Neural progenitor cell (in vitro differentiated cells): ENCODE measurements around the gene SSR4. TPM values are rescaled to one million over a fixed set of nuclear protein-coding genes. Genes with fewer than 3 reads are reported as not detected.
A peak's percentile ranks its signal among the peaks of the same experiment; 100 is the strongest.

ENCODE experiments used
- DNase-seq: peaks from one replicate; pipeline ENCODE4 v3.0.0-alpha.2; 2016; ENCODE audit warnings: low spot score
- H2AFZ ChIP-seq: fragments of 200-600 bp; sonication (generic); replicated peaks from 2 replicates; pipeline ENCODE4 v1.6.1; 2016; ENCODE audit warnings: antibody characterized with exemption
- H3F3A ChIP-seq: fragments of 200-600 bp; sonication (generic); 2 replicates; pipeline ENCODE4 v1.6.1; 2016; ENCODE audit warnings: antibody characterized with exemption, low read depth
- H3K27ac ChIP-seq: fragments of 200-600 bp; sonication (generic); 2 replicates; pipeline ENCODE4 v1.5.1; 2016; ENCODE audit warnings: mild to moderate bottlenecking
- H3K27me3 ChIP-seq: fragments of 200-600 bp; sonication (generic); 2 replicates; pipeline ENCODE4 v1.6.1; 2016; ENCODE audit warnings: mild to moderate bottlenecking, moderate library complexity
- H3K36me3 ChIP-seq: fragments of 200-600 bp; sonication (generic); 2 replicates; pipeline ENCODE4 v1.5.1; 2016
- H3K4me1 ChIP-seq: fragments of 200-600 bp; sonication (generic); 2 replicates; pipeline ENCODE4 v1.6.1; 2016; ENCODE audit warnings: mixed run types
- H3K4me2 ChIP-seq: fragments of 200-600 bp; sonication (generic); 2 replicates; pipeline ENCODE4 v1.6.1; 2016
- H3K4me3 ChIP-seq: fragments of 200-600 bp; sonication (generic); 2 replicates; pipeline ENCODE4 v1.5.1; 2016
- H3K79me2 ChIP-seq: fragments of 200-600 bp; sonication (generic); 2 replicates; pipeline ENCODE4 v1.6.1; 2016; ENCODE audit warnings: low read depth
- H3K9ac ChIP-seq: fragments of 200-600 bp; sonication (generic); 2 replicates; pipeline ENCODE4 v1.6.1; 2016
- H3K9me3 ChIP-seq: fragments of 200-600 bp; sonication (generic); 2 replicates; pipeline ENCODE4 v1.5.1; 2016; ENCODE audit warnings: low read depth
- H4K20me1 ChIP-seq: fragments of 200-600 bp; sonication (generic); 2 replicates; pipeline ENCODE4 v1.6.1; 2016; ENCODE audit warnings: low read depth
- H3K27ac Mint-ChIP-seq: 3 replicates; pipeline ENCODE4 v1.8.0; 2021; ENCODE audit warnings: mixed read lengths
- H3K27me3 Mint-ChIP-seq: 2 replicates; pipeline ENCODE4 v1.8.0; 2022; ENCODE audit warnings: low read depth, mild to moderate bottlenecking, inconsistent platforms, moderate library complexity, mixed read lengths; ENCODE audit not compliant: insufficient read depth
- H3K36me3 Mint-ChIP-seq: 3 replicates; pipeline ENCODE4 v1.8.0; 2021; ENCODE audit warnings: mixed read lengths
- H3K4me1 Mint-ChIP-seq: 3 replicates; pipeline ENCODE4 v1.8.0; 2021; ENCODE audit warnings: mixed read lengths
- H3K4me3 Mint-ChIP-seq: 3 replicates; pipeline ENCODE4 v1.8.0; 2021; ENCODE audit warnings: mild to moderate bottlenecking, moderate library complexity, mixed read lengths
- H3K9me3 Mint-ChIP-seq: 3 replicates; pipeline ENCODE4 v1.8.0; 2020; ENCODE audit warnings: mixed read lengths
- EZH2 ChIP-seq: fragments of 200-600 bp; sonication (generic); IDR thresholded peaks from 2 replicates; pipeline ENCODE4 v1.6.1; 2017; ENCODE audit warnings: antibody characterized with exemption, mild to moderate bottlenecking, moderate library complexity
- EZH2phosphoT487 ChIP-seq: fragments of 200-600 bp; sonication (generic); IDR thresholded peaks from 2 replicates; pipeline ENCODE4 v1.6.1; 2017; ENCODE audit warnings: antibody characterized with exemption
- total RNA-seq: library from RNA; depleted of rRNA; stranded (reverse); fragments of >200 nt; gene quantifications from 2 replicates; pipeline ENCODE4 v1.2.3, GENCODE V29; 2015; ENCODE audit warnings: low replicate concordance
- TF ChIP-seq, protein P1 (sequence below): fragments of 200-600 bp; sonication (generic); IDR thresholded peaks from 2 replicates; pipeline ENCODE4 v1.5.1; 2017; ENCODE audit warnings: antibody characterized with exemption, mild to moderate bottlenecking

Gene SSR4
- total RNA-seq, 1 donor from 2014 or later = 58.4 TPM

DNA sequence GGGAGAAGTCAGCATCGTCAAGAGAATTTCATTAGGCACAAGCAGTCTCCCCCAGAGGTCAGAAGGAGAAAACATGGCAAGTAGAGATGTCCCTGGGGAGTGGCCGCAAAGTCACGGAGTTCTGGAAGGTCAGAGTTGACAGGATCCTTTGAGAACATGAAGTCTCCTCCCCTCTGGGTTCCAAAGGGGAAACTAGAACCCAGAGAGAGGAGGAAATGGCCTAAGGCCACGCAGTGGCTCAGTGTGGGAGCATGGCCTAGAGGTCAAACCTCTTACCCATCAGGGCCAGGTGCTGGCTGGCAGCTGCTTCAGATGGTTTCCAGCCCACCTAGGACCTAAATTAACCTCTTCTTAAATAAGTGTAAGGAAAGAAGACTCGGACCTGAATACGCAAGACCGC lies 1.2 kb upstream of the SSR4 start:
- Histone ChIP-seq H3K9me3 (no peaks in the 10 kb centered on the region), H3K79me2 (peaks cover 42% of the 10 kb centered on the region), H3K27me3 (no peaks in the 10 kb centered on the region), H3K27ac (no peak overlapping the region), H3F3A (no peaks in the 10 kb centered on the region), H3K4me3 (peak overlapping the region; percentile 70), H3K9ac (peak overlapping the region; percentile 67), H3K36me3 (no peaks in the 10 kb centered on the region), H3K4me1 (peaks cover 3% of the 10 kb centered on the region), H3K4me2 (peak overlapping the region; percentile 83), H2AFZ (no peak overlapping the region), H4K20me1 (no peaks in the 10 kb centered on the region)
- no peak for TF ChIP-seq EZH2
- TF ChIP-seq, protein P1, sequence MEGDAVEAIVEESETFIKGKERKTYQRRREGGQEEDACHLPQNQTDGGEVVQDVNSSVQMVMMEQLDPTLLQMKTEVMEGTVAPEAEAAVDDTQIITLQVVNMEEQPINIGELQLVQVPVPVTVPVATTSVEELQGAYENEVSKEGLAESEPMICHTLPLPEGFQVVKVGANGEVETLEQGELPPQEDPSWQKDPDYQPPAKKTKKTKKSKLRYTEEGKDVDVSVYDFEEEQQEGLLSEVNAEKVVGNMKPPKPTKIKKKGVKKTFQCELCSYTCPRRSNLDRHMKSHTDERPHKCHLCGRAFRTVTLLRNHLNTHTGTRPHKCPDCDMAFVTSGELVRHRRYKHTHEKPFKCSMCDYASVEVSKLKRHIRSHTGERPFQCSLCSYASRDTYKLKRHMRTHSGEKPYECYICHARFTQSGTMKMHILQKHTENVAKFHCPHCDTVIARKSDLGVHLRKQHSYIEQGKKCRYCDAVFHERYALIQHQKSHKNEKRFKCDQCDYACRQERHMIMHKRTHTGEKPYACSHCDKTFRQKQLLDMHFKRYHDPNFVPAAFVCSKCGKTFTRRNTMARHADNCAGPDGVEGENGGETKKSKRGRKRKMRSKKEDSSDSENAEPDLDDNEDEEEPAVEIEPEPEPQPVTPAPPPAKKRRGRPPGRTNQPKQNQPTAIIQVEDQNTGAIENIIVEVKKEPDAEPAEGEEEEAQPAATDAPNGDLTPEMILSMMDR = no peak
- no peak for TF ChIP-seq EZH2phosphoT487
- Mint-ChIP-seq H3K27me3 (no peaks in the 10 kb centered on the region), H3K4me3 (peak overlapping the region; percentile 94), H3K9me3 (peaks cover 31% of the 10 kb centered on the region), H3K36me3 (no peaks in the 10 kb centered on the region), H3K27ac (peak overlapping the region; percentile 91), H3K4me1 (peaks cover 13% of the 10 kb centered on the region)
- no peak for DNase-seq

DNA sequence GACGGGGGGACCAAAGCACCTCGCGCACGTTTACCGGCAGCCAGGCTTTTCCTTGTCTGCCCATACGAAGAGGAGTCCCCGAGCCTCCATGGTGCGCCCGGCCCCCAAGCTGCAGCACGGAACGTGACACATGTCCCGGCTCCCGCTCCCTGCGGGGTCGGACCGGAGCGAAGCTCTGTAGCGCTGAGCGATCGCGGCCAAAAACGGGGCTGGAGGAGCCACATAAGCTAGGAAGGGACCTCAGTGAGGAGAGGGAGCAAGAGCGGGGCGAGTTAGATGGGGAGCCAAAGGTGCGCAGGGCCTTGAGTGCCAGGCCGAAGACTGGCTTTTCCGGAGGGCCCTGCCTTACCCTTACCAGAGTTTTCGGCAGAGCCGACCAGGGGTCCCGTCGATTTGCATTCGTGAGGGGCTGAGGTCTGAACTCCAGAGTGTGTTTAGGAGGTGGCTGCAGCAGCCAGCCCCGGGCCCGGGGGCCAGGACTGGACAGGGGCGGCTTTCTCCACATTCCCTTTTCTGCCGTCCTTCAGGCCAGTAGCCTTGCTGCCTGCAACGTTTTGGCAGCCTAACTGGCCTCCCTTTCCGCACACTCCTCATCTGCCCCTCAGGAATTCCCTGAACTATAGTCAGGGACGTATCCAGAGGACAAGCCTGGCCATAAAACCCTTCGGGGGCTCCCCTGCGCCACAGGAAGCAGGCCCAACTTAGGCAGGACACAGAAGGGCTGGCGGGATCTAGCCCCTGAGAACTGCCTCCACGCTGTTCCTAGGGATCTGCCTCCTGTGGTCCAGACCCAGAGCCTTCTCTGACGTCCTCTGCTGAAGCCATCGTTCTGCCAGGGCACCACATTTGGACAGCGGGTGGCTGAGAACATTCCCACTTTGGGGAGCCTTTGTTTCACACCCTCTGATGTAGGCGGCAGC lies 689 bp downstream of the SSR4 start:
- peaks cover 3% of the 10 kb centered on the region for H3K4me1 ChIP-seq
- peak overlapping the region; percentile 70 for H3K4me3 ChIP-seq
- peak overlapping the region; percentile 90 for H3K4me2 ChIP-seq
- H3K9me3 ChIP-seq = no peaks in the 10 kb centered on the region
- H3K27me3 ChIP-seq = no peaks in the 10 kb centered on the region
- no peak overlapping the region for H2AFZ ChIP-seq
- H3K9ac ChIP-seq = peak overlapping the region; percentile 73
- H3F3A ChIP-seq = no peaks in the 10 kb centered on the region
- peaks cover 30% of the 10 kb centered on the region for H3K9me3 Mint-ChIP-seq
- peaks cover 13% of the 10 kb centered on the region for H3K4me1 Mint-ChIP-seq
- H3K36me3 ChIP-seq = no peaks in the 10 kb centered on the region
- peaks cover 42% of the 10 kb centered on the region for H3K79me2 ChIP-seq
- H3K36me3 Mint-ChIP-seq = no peaks in the 10 kb centered on the region
- H3K4me3 Mint-ChIP-seq = peak overlapping the region; percentile 94
- TF ChIP-seq EZH2phosphoT487 (no peak), EZH2 (no peak)
- TF ChIP-seq, protein P1 = no peak
- no peak overlapping the region for H3K27ac ChIP-seq
- DNase-seq = peak; percentile 42
- no peaks in the 10 kb centered on the region for H4K20me1 ChIP-seq
- H3K27ac Mint-ChIP-seq = no peak overlapping the region
- peaks cover 2% of the 10 kb centered on the region for H3K27me3 Mint-ChIP-seq

GRCh38 chrX:153797415-153798015 lies 3.0 kb downstream of the SSR4 start:
- Histone ChIP-seq H3K27ac (no peak overlapping the region), H3K27me3 (no peaks in the 10 kb centered on the region), H3K36me3 (no peaks in the 10 kb centered on the region), H3K4me2 (no peak overlapping the region), H3K79me2 (peaks cover 31% of the 10 kb centered on the region), H3K4me1 (peaks cover 3% of the 10 kb centered on the region), H3K9me3 (no peaks in the 10 kb centered on the region), H3F3A (no peaks in the 10 kb centered on the region), H3K9ac (no peak overlapping the region), H3K4me3 (no peak overlapping the region), H2AFZ (no peak overlapping the region), H4K20me1 (no peaks in the 10 kb centered on the region)
- no peak overlapping the region for H3K4me3 Mint-ChIP-seq
- peaks cover 23% of the 10 kb centered on the region for H3K9me3 Mint-ChIP-seq
- H3K4me1 Mint-ChIP-seq = peaks cover 13% of the 10 kb centered on the region
- no peak overlapping the region for H3K27ac Mint-ChIP-seq
- H3K27me3 Mint-ChIP-seq = peaks cover 2% of the 10 kb centered on the region
- H3K36me3 Mint-ChIP-seq = no peaks in the 10 kb centered on the region
- TF ChIP-seq EZH2 = no peak
- TF ChIP-seq EZH2phosphoT487 = no peak
- TF ChIP-seq, protein P1 = no peak
- DNase-seq = no peak
